ENCODE measurements around the gene DDX31.

DNA sequence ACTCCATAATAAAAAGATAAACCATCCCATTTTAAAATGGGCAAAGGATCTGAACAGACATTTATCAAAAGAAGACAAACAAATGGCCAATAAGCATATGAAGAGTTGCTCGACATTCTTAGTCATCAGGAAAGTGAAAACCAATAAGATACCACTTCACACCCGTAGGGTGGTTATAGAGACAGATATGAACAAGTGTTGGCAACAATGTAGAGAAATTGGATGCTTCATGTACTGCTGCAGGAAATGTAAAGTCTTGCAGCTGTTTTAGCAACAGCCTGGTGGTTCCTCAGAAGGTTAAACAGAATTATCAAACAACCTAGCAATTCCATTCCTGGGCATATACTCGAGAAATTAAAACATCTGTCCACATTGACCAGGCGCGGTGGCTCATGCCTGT, 43.0 kb upstream of the DDX31 start:
- TF ChIP-seq GATA2 (IDR thresholded peaks at IDR 0.05; ENCODE audit: low read depth, low read length) (no peak), GATA3 (IDR thresholded peaks at IDR 0.05; ENCODE audit: low read depth, low read length) (no peak)
